NCI-H2081 (cell line): Measurements from ENCODE around the gene GPAM.
"Not testable (repeated sequence)": the region's sequence is repeated elsewhere in the genome, so short reads cannot be mapped to it uniquely, and the experiment has no call there.

Experiments used
- DNase-seq, 2 experiments: peaks; one replicate each; lab custom pipeline; 2025; lab: John Stamatoyannopoulos, UW

Gene GPAM, protein sequence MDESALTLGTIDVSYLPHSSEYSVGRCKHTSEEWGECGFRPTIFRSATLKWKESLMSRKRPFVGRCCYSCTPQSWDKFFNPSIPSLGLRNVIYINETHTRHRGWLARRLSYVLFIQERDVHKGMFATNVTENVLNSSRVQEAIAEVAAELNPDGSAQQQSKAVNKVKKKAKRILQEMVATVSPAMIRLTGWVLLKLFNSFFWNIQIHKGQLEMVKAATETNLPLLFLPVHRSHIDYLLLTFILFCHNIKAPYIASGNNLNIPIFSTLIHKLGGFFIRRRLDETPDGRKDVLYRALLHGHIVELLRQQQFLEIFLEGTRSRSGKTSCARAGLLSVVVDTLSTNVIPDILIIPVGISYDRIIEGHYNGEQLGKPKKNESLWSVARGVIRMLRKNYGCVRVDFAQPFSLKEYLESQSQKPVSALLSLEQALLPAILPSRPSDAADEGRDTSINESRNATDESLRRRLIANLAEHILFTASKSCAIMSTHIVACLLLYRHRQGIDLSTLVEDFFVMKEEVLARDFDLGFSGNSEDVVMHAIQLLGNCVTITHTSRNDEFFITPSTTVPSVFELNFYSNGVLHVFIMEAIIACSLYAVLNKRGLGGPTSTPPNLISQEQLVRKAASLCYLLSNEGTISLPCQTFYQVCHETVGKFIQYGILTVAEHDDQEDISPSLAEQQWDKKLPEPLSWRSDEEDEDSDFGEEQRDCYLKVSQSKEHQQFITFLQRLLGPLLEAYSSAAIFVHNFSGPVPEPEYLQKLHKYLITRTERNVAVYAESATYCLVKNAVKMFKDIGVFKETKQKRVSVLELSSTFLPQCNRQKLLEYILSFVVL

DNA sequence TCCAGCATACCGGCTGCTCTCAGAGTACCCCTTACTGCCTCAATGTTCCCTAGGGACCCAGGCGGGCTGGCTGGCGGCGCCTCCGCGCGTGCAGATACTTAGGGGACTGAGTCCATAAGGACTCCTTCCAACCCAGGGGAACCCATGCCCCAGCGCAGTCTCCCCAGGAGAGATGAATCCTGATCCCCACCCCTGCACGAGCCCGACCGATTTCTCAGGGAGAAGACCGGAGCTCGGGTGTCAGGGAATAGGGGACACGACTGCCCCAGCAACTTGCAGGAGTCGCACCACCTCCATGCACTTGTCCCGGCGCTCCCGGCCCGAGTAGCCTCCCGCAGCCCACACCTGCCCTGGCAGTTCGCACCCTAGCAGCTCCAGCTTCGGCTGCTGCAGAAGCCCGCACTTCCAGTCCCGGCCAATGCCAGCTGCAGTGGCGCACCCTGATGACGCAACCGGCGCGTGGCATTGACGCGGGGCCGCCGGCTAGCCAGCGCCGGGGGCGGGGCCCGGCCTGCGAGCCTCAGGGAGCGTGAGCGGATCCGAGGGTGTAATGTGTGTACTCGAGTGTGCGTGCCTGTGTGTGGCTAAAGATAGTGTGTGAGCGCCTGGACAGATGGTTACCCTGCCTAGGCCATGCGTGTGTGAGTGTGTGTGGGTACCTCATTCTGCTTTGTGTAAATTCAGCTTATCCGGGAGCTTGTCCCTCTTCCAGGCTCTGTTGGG lies at the start of gene GPAM:
Gene GPAM, minus strand, starts transcription at position 437 of the 723 bp plus-strand sequence. CDS start 1,981 bp downstream, outside the sequence.
- peak; percentile 69 to 85 for DNase-seq

DNA sequence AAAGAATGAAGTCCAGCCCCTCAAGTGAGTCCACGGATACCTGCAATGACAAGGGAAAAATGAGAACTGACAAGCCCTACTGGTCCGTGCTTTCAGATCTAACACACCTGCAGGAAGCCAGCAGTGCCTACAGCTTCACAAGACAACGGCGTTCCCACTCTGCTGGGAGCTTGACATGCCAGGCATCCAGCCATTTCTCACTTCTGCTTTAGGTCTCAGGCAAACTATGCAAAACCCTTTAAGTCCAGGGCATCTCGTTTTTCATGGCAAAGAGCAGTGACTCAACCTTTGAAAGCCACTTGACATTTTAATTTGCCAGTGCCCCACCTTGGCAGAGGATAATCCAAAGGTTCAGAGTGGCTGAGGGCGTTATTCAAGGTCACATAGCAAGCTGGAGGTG lies 49.1 kb upstream of the GPAM start:
- DNase-seq = no peak

DNA sequence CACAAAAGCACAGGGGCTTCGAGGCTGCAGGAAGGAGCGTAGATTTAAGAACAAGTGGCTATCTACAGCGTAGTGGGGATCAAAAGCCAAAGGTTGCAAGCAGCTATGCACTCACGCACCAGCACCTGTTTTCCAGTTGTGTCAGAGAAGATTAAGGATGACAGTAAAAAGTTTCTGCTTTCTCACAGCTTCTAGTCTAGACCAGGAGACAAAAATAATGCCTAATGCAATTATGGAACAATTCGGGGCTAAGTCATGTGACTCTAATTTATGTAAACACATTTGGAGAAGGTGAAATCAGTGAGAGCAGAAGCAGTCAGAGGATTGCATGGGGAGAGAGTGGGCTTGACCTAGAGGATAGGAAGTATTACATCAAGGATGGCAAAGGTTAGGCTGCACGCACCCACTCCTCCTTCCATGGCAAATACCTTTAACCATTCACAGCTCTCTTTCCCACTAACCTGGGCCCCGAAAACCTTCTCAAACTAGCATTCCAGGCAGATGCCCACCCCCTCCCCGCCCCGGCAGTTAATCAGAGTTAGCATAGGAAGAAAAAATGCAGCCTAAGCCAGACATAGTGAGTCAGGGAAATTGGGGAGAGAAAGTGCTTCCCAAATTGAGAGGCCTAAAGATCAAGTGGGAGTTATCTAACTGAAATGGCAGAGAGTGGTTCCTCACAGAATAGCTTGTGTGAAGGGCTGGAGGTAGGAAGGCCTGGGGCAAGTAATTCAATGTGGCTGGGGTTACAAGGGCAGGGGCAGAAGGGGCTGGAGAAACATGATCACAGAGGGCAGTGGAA lies 48.2 kb upstream of the GPAM start:
- DNase-seq = no peak

DNA sequence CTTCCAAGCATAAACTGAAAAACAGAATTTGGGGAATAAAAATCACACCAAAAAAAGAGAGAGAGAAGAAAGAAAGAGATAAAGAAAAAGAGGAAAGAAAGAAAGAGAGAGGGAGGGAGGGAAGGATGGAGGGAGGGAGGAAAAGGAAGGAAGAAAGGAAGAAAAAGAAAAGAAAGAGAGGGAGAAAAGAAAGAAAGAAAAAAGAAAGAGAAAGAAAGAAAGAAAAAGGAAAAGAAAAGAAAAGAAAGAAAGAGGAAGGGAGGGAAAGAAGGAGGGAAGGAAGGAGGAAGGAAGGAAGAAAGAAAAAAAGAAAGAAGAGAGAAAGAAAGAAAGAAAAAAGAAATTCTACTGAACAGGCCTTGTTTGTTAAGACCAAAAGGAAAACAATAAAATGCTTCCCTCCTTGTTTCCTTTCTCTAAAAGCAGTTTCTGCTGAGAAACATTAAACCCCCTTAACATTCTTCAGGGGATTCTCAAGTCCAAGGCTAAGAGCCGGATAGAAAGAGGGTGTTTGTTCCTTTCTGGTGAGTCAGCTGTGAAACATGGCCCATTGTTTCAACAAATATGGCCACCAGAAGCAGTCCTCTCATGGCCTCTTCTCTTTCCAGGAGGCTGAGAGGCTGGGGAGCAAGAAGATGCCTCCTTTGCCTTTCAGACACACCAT lies 46.9 kb upstream of the GPAM start:
- DNase-seq = no peak

DNA sequence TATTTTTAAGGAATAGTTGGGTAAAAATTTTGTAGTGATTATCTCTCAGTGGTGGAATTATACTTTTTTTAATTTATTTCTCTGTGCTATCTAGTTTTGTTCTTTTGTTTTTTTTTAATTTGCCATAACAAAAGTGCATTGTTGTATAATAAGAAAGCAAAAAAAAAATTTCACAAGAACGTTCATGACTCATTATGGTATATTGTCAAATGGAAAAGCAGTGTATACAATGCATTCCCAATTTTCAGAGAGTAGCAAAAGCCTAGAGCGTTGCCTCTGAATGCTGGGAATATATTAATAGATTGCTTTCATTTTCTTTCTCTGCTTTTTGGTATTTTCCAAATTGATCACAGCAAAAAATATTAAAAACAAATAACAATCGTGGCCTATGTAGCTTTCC lies 46.3 kb upstream of the GPAM start:
- no peak for DNase-seq

DNA sequence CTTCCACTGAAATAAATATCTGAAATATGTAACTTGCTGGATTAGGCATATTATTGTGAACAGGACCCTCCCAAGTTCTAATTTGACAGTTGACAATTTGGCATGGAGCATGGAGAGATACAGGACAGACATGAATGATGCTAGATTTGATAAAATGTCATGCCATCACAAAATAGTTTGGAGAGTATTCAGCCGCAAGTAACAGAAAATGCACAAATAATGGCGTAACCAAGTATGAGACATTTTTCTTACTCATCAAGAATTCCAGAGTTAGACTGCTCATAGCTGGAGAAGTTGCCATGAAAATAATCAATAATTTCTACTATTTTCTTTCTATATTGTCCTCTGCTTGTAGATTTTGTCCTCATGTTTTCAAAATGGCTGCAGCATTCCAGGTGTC lies 45.5 kb upstream of the GPAM start:
- DNase-seq = no peak

DNA sequence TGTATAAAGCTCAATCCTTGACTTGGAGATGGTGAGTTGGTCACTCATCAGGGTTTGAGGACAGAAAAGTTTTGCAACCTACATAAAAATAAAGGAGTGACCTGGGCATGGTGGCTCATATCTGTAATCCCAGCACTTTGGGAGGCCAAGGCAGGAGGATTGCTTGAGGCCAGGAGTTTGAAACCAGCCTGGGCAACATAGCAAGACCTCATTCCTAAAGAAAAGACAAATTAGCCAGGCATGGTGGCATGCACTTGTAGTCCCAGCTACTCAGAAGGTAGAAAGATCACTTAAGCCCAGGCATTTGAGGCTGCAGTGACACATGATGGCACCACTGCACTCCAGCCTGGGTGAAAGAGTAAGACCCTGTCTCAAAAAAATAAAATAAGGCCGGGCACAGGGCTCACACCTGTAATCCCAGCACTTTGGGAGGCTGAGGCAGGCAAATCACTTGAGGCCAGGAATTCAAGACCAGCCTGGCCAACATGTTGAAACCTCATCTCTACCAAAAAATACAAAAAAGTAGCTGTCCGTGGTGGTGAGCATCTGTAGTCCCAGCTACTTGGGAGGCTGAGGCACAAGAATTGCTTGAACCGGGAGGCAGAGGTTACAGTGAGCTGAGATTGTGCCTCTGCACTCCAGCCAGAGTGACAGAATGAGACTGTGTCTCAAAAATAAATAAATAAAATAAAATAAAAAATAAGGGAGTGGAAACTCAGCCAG lies 45.0 kb upstream of the GPAM start:
- DNase-seq = not testable (repeated sequence)

DNA sequence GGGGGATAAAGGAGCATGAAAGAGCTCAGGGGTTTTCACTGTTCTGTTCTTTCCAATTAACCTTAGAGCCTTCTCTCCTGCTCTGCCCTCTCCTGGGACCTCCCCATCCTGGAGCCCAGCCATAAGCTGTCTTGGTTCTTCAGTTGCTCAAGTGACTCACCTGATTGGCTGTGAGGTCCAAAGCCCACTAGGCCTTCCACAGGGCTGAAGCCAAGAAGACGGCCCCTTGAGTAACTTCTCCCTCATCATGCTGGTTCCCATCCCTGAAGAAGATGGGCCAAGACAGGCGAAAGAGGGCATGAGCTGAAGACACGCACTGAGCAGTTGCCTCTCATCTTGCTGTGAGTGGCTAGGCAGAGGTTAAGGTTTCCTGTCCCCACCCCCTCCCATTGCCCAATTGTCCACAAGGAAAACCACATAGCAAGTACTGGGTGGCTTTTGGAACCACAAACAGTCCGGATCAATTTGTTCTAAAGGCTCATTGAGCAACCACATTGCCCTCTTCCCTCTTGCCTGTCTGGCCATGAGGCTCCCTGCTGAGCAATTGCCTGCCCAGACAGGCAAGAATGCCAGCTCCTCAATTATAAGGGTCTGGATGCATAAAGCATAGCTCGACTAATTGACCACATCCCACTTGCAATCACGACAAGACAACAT lies 43.9 kb upstream of the GPAM start:
- DNase-seq = no peak

DNA sequence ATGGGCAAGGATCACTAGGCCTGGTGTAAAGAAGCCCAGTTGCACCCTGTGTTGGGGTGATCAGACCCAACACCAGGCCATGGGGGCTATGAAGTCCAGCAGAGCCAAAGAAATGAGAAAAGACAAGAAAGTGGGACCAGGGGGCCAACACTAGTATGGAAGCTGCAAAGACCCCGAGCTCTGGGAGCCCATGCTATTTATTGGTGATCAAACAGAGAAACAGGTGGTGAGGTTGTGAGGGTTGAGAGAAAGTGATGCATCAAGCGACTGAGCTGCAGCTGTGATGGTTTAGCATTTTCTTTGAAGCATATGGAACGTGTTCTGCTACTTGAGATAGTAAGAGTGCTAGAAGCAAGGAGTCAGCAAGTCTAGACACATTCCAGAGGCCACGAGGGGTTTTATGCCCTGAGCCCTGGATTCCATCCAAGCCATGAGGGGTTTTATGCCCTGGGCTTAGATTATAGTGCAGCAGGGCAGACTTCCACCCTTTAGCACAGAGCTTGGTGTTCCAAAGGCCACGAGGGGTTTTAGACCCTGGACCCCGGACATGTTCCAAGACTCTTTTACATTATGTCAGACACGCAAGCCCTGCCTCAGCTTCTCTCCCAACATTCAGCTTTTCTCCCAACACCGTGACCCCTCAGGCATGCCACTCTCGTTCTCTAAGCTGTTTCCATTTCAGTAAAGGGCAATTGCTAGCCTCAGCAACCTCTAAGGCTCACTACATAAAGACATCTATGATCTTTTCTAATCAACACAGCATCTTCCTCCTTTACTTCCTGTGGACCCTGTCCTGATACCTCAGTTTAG lies 43.1 kb upstream of the GPAM start:
- DNase-seq = no peak

DNA sequence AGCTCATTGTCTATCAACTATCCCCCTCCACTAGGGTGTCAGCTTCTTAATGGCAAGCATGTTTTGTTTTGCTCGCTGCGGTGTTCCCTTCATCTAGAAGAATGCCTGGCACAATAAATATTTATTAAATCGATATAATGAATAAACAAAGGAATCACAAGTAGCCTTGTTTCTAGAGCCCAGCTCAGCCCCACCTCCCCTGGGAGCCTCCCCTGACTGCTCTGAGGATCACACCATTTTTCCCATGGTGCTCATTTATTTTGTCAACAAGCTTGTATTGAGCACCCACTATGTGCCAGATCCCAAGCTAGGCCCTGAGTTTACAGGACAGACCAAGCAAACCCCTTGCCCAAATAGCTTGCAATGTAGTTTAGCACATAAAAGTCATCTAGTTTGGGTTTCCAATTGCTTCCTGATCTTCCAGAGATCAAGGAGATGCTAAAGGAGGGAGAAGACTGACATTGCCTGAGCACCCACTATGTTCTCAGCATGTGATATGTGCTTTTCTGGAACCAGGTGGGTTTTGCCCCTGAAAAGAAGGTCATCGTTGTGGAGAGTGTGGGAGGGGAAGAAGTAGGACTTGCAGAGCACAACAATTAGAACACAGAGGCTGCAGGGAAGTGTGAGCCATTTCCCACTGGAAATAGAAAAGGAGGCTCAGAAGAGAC lies 42.3 kb upstream of the GPAM start:
- no peak for DNase-seq

DNA sequence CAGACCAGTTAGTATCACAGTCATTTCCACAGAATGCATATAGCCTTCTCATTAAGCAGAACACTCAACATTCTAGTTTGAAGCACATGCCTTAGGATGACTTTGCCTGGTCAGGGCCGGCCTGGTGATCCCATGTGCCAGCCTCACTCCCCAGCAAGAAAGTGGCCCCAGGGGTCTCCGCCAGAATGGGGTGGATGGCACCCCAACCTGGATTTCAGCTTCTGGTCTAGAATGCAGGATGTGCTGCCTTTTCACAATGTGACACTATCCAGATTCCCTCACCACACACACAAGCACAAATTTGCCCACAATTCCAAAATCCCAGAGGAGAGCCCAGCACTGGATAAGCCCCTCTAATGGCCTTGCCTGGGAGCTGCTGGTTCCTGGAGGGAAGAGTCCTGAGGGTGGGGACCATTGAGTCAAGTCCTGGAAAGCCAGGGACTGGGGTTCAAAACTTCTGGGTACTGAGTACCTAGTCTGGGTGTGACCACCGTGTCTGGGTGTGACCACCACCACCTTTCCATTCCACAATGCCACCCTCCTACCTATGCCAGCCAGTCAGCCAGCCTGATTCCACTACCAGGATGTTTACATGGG lies 41.5 kb upstream of the GPAM start:
- no peak for DNase-seq

DNA sequence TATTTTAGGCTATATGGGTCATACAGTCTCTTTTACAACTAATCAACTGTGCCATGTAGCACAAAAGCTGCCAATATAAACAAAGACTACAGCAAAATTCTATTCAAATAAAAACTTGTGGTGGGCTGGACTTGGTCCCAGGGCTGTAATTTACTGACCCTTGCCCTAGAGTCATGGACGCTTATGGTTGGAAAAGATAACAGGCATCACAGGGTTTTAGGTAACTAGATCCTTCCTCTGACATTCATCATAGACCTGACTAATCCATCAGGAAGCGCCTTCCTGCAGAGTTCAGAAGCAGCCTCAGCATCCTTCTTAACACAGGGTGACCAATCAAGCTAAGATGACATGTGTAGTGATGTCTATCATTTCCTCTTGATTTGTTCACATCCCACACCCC lies 40.2 kb upstream of the GPAM start:
- DNase-seq = no peak

DNA sequence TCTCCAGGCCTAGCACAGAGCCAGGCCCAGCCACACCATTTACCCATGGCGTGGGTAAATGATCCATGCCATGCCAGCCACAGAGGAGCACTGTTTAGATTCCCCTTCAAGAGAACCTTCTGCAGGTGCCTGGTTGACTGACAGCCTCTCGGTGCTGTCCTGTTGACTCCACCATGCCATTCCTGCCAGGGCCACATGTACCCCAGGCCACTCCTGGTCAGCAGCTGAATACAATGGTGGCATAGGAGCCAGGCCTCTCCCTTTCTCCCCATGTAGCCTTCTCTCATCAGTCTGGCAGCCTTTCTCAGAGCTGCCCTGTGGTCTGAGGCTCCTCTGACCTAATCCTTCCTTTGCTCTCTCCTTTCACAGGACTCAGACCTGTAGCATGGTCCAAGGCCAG lies 39.2 kb upstream of the GPAM start:
- no peak for DNase-seq

DNA sequence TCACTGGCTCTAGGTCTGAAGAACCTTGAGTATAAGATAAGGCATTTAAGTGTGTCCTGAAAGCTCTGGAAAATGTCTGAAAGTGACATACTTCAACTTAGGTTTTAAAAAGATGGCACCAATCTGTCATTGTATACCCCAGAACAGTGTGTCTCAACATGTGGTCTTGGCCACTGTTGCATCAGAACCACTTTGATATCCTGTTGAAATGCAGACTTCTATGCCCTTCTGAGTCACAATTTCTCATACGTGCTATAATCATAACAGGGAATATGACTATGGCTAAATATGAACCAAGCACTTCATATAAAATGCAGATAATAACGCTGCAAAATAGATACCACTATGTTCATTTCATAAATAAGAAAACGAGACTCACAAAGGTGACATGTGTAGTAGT lies 38.0 kb upstream of the GPAM start:
- no peak for DNase-seq

DNA sequence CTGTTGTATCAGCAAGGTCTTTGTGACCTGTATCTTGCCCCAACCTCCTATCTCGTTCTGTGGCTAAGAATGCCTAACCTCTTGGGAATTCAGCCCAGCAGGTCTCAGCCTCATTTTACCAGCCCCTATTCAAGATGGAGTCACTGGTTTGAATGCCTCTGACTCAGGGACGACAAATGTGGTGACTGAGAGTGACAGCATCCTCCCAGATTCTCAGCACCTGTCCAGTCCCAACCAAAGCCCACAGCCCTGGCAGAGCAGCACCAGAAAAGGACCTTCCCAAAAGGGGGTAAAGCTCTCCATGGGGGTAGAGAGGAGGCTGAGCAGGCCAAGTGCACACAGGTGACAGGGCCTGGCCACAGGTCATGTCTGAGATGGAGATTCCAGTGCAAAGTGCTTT lies 35.4 kb upstream of the GPAM start:
- DNase-seq = no peak

DNA sequence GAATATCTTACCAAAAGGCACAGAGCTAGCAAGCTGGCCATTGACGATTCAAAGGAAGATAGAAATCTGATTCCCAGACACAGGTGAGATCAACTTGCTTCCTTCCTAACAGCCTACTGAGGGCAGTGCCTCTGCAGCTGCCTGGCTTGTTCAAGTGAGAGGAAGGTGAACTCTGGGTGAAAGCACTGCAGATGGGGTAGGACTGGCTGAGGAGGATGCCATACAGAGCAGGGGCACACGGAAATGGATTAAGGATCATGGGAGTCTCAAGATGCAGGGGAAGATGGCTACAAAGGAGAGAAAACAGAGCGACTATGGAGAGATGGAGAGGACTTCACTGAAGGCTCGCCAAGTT lies 34.4 kb upstream of the GPAM start:
- no peak for DNase-seq

DNA sequence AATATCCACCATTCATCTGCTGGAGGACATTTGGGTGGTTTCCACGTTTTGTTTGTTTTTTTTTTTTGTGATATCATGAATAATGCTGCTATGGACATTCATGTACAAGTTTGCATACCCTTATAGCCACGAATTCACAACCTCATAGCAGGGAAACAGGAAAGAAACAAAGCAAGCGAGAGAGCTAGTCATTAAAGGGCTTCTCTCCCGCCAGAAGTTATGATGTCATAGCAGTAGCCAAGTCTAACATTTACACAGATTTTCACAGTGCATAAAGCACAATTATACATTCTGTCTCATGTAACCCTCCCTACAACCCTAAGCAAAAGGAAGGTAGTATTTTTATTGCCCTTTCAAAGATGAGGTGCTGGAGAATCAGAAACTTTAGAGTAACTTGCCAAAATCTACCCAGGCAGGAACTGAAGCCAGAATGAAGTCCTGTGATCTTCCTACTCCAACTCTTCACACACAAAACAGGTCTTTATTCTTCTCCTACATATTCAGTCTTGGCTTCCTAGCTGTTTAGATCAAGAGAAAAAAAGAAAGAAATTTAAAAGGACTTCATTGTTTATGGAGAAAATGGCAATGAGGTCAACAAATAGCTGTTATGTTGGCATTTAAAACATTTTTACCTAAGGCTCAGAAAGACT lies 33.9 kb upstream of the GPAM start:
- DNase-seq = no peak

DNA sequence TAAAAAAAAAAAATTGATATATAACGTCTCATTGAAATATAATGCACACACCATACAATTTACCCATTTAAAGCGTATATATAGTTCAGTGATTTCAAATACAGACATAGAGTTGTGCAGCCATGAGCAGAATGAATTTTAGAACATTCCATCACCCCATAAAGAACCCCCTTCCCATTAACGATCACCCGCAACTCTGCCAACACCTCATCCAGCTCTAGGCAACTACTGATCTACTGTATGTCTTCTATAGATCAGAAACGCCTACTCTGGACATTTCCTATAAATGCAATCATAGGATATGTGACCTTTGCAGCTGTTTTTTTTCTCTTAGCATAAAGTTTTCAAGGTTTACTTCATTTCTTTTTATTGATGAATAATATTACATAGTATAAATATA lies 33.4 kb upstream of the GPAM start:
- no peak for DNase-seq
